Measurements from ENCODE around the gene SHISA7.

GRCh38 chr19:55406826-55407549, 36.1 kb downstream of the SHISA7 start:
- TF ChIP-seq EP300 (IDR thresholded peaks at IDR 0.05; ENCODE audit: borderline replicate concordance in 1 of 2, low read depth in 1 of 2, low read length in 1 of 2) (no peak), CTCF (IDR thresholded peaks at IDR 0.05) (no peak)
